HG02840 (cell line): ENCODE measurements around the gene ARID5B.

Source experiments
- ATAC-seq: cut with Tn5 transposase; IDR thresholded peaks from one replicate; pipeline ENCODE4 v1.9.1; 2021; ENCODE audit warnings: mild to moderate bottlenecking, moderate library complexity, moderate number of reproducible peaks; ENCODE audit not compliant: unreplicated experiment, low FRiP score

ARID5B gene

GRCh38 chr10:61983255-61983654 is 81.8 kb downstream of the ARID5B start:
- no peak for ATAC-seq

GRCh38 chr10:61984803-61985418 is 83.4 kb downstream of the ARID5B start:
- no peak for ATAC-seq

GRCh38 chr10:61985715-61986114 is 84.2 kb downstream of the ARID5B start:
- ATAC-seq: no peak

- ATAC-seq: no peak
Measured at GRCh38 chr10:61986382-61986781, 84.9 kb downstream of the ARID5B start.

GRCh38 chr10:61986788-61987492 is 85.4 kb downstream of the ARID5B start:
- ATAC-seq: no peak

DNA sequence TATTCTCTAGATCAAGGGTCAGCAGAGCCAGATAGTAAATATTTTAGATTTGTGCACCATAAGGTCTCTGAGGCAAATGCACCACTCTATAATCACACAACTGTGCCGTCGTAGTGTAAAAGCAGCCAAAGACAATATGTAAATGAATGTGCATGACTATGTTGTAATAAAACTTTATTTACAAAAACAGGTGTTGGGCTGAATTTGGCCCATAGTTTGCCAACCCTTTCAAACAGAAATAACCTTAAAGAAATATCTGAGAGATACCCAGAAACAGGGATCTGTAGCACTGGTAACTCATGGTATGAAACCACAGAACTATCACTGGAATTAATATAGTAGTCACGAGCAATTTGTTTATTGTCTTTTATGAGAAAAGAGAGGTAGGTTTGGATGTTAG is 86.0 kb downstream of the ARID5B start:
- ATAC-seq: peak; percentile 26

DNA sequence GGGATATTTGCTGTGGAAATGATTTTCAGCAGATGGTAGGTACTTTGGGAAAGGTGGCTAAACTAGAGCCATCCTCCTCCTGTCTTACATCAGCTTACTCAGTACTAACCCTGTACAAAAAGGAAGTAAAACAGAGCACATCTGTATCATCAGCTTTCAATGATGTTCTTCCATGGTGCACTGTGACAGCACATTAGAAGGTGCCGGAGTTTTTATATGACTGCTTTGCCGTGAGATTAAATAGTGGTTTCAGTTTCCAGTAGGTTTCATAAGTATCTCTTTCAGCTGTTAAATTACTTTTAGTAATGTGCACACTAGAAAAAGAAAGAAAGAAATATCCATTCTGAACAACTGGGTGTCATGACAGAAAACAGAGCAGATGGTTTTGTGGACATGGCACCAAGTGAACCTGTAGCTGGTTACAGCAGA is 86.5 kb downstream of the ARID5B start:
- peak; percentile 98 for ATAC-seq

- ATAC-seq: no peak
Measured at GRCh38 chr10:61989995-61990760, 88.7 kb downstream of the ARID5B start.

GRCh38 chr10:61990761-61991135 is 89.2 kb downstream of the ARID5B start:
- ATAC-seq: no peak

GRCh38 chr10:61991166-61991565 is 89.7 kb downstream of the ARID5B start:
- no peak for ATAC-seq

DNA sequence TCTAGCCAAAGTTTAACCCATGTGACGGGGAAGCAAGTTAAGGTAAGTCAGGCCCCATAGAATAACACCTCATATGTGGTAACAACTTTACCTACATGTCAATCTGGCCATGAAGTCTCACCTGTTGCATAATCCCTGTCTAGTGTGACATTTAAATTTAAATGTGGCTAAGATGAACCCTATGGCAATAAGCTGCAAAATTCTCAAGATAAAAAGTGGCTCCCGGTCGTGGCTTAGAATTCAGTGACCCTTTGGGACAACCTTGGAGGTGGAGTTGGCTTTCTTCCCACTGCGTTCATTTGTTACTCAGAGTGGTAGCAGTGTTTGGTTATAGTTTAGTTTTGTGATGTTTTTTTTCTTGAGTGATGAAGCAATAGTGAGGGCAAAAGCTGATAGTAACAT is 90.6 kb downstream of the ARID5B start:
- no peak for ATAC-seq

GRCh38 chr10:61992671-61993668 is 91.5 kb downstream of the ARID5B start:
- peak; percentile 39 for ATAC-seq

GRCh38 chr10:61993711-61994401 is 92.4 kb downstream of the ARID5B start:
- ATAC-seq: no peak

DNA sequence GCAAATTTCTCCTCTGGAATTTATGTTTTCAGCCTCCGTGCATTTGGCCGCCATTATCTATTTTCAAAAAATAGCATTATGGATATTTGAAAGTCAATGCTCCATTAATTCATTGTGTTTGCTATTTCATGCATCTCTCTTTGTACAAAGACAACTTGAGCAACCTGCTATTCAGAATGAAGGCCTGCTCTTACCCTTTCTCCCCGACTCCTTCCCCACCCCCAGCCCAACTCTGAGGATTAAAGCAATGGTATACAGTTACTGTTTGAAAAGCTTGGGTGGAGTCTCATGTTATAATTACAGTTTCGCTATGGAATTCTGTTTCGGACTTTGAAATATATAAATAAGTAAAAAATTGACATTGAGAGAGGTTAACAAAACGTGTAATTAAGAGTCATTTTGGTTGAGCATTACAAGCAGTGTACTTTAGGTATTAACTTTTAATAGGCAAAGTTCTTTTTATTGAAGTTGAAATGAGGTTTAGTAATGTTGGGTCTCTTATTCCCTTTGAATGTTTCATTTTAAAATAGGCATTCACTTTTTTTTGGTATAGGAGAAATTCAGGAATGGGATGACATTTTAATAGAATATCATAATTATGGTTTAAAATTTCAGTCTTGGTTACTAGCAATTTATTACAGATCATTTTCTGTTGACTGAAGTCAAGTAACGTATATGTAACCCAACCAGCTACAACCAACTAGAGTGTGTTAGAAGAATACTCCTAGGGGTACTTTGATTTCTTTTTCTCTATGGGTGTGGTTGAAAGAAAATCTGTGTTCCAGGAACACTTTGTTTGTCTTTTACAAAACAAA is 93.1 kb downstream of the ARID5B start:
- no peak for ATAC-seq

DNA sequence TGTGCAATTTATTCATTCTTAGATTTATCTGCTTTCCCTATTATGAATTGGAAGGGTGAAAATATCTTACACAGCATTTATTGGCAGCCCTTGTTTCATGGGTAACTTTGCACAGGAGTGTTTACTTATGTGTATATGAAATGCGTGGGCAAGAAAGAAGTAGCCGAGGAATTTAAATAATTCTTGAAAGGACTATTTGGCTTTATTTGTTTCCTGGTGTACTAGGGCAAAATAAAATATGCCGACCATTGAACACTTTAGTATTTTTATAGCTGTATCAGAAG is 93.7 kb downstream of the ARID5B start:
- ATAC-seq: no peak

DNA sequence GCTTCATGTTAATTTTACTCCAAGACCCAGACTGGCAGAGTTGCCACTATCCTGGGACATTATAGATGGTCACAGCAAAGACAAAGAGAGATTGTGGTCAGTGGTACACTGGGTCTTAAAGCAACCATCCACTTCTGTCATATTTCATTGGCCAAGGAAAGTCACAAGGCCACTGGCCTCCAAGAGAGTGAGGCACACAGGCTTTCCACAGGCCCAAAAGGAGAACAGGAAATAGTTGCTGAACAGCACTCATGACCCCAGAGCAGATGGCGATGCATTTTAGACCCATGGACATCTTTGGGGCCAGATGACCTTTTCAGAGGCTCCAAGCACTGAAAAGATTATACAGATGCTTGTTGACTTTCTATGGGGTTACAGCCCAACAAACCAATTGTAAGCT is 97.4 kb downstream of the ARID5B start:
- no peak for ATAC-seq

GRCh38 chr10:62000037-62000603 is 98.6 kb downstream of the ARID5B start:
- peak; percentile 81 for ATAC-seq

DNA sequence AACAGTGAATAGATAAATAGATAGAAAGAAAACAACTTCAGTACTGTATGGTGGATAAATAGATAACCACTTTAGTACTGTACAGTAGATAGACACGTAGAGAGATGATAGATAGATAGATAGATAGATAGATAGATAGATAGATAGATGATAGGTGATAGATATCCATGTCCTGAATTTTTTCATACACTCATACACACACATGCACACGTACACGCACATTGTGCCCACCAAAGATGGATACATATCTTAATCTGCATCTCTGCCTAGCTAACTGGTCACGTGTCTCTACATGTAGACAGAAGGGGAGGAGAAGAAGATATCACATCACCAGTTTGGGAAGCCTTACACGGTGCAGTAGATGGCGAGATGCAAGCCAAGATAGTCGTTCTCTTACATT is 99.2 kb downstream of the ARID5B start:
- ATAC-seq: no peak

GRCh38 chr10:62001898-62002297 is 100.4 kb downstream of the ARID5B start:
- ATAC-seq: no peak
